Neural cell (in vitro differentiated cells): ENCODE data around the gene NKD1.

Experiments
- EP300 ChIP-seq: fragments of 450-650 bp; conservative IDR thresholded peaks from 2 replicates; pipeline ENCODE4 v1.6.1; 2014; ENCODE audit warnings: antibody characterized with exemption, mild to moderate bottlenecking, moderate library complexity; ENCODE audit not compliant: poor library complexity, severe bottlenecking
- MXI1 ChIP-seq: fragments of 450-650 bp; conservative IDR thresholded peaks from 2 replicates; pipeline ENCODE4 v1.6.1; 2014; ENCODE audit warnings: antibody characterized with exemption, mild to moderate bottlenecking; ENCODE audit not compliant: poor library complexity, severe bottlenecking
- POLR2AphosphoS5 ChIP-seq: IDR thresholded peaks from 2 replicates; pipeline ENCODE4 v1.6.1; 2012
- RAD21 ChIP-seq: fragments of 450-650 bp; conservative IDR thresholded peaks from 2 replicates; pipeline ENCODE4 v1.6.1; 2014; ENCODE audit warnings: antibody characterized with exemption, mild to moderate bottlenecking, moderate library complexity
- SMC3 ChIP-seq: fragments of 450-650 bp; conservative IDR thresholded peaks from 2 replicates; pipeline ENCODE4 v1.6.1; 2014; ENCODE audit warnings: antibody characterized with exemption, mild to moderate bottlenecking, moderate library complexity; ENCODE audit not compliant: poor library complexity
- TF ChIP-seq, protein P1 (sequence below): fragments of 450-650 bp; IDR thresholded peaks from 2 replicates; pipeline ENCODE4 v1.5.1; 2014; ENCODE audit warnings: antibody characterized with exemption, mild to moderate bottlenecking, moderate library complexity; ENCODE audit not compliant: poor library complexity, severe bottlenecking
- TF ChIP-seq, protein P2 (sequence below): IDR thresholded peaks from 2 replicates; pipeline ENCODE4 v1.6.1; 2012; ENCODE audit warnings: borderline replicate concordance

DNA sequence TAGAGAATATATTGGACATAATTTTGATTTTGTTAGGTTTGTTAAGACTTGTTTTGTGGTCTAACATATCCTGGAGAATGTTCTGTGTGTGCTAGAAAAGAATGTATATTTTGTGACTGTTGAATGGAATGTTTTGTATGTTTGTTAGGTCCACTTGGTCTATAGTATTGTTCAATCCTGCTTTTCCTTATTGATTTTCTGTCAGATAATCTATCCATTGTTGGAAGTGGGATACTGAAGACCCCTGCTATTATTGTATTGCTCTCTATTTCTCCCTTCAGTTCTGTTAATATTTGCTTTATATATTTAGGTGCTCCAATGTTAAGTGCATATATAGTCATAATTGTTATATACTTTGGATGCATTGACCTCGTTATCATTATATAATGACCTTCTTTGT is 33.0 kb upstream of the NKD1 start:
- TF ChIP-seq, protein P1, sequence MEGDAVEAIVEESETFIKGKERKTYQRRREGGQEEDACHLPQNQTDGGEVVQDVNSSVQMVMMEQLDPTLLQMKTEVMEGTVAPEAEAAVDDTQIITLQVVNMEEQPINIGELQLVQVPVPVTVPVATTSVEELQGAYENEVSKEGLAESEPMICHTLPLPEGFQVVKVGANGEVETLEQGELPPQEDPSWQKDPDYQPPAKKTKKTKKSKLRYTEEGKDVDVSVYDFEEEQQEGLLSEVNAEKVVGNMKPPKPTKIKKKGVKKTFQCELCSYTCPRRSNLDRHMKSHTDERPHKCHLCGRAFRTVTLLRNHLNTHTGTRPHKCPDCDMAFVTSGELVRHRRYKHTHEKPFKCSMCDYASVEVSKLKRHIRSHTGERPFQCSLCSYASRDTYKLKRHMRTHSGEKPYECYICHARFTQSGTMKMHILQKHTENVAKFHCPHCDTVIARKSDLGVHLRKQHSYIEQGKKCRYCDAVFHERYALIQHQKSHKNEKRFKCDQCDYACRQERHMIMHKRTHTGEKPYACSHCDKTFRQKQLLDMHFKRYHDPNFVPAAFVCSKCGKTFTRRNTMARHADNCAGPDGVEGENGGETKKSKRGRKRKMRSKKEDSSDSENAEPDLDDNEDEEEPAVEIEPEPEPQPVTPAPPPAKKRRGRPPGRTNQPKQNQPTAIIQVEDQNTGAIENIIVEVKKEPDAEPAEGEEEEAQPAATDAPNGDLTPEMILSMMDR: no peak
- TF ChIP-seq POLR2AphosphoS5 (no peak), RAD21 (no peak), SMC3 (no peak), EP300 (no peak), MXI1 (no peak)
- TF ChIP-seq, protein P2, sequence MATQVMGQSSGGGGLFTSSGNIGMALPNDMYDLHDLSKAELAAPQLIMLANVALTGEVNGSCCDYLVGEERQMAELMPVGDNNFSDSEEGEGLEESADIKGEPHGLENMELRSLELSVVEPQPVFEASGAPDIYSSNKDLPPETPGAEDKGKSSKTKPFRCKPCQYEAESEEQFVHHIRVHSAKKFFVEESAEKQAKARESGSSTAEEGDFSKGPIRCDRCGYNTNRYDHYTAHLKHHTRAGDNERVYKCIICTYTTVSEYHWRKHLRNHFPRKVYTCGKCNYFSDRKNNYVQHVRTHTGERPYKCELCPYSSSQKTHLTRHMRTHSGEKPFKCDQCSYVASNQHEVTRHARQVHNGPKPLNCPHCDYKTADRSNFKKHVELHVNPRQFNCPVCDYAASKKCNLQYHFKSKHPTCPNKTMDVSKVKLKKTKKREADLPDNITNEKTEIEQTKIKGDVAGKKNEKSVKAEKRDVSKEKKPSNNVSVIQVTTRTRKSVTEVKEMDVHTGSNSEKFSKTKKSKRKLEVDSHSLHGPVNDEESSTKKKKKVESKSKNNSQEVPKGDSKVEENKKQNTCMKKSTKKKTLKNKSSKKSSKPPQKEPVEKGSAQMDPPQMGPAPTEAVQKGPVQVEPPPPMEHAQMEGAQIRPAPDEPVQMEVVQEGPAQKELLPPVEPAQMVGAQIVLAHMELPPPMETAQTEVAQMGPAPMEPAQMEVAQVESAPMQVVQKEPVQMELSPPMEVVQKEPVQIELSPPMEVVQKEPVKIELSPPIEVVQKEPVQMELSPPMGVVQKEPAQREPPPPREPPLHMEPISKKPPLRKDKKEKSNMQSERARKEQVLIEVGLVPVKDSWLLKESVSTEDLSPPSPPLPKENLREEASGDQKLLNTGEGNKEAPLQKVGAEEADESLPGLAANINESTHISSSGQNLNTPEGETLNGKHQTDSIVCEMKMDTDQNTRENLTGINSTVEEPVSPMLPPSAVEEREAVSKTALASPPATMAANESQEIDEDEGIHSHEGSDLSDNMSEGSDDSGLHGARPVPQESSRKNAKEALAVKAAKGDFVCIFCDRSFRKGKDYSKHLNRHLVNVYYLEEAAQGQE: no peak
